Immature natural killer cell (primary cell): ENCODE measurements around the gene SMCO4. TPM values are rescaled to one million over a fixed set of nuclear protein-coding genes. Genes with fewer than 3 reads are reported as not detected.
A peak's percentile ranks its signal among the peaks of the same experiment; 100 is the strongest.

Experiments
- DNase-seq, 3 donors: peaks; one replicate each; pipeline ENCODE4 v3.0.0; 2022; ENCODE audit warnings: mixed read lengths in 1 of 3
- H3K27ac Mint-ChIP-seq, 6 donors: one replicate each; pipeline ENCODE4 v1.8.0; 2020; ENCODE audit warnings: mixed read lengths in 6 of 6, mild to moderate bottlenecking in 5 of 6, inconsistent platforms in 4 of 6, moderate library complexity in 3 of 6
- H3K27me3 Mint-ChIP-seq, 3 donors: one replicate each; pipeline ENCODE4 v1.8.0; 2020 to 2021; ENCODE audit warnings: low read depth in 3 of 3, mild to moderate bottlenecking in 3 of 3, mixed read lengths in 3 of 3, moderate library complexity in 3 of 3, inconsistent platforms in 1 of 3
- H3K36me3 Mint-ChIP-seq, 3 donors: one replicate each; pipeline ENCODE4 v1.8.0; 2020; ENCODE audit warnings: mixed read lengths in 3 of 3, inconsistent platforms in 2 of 3, mild to moderate bottlenecking in 2 of 3
- H3K4me1 Mint-ChIP-seq, 2 donors: one replicate each; pipeline ENCODE4 v1.8.0; 2020; ENCODE audit warnings: inconsistent platforms in 2 of 2, mild to moderate bottlenecking in 2 of 2, mixed read lengths in 2 of 2, moderate library complexity in 1 of 2
- H3K4me3 Mint-ChIP-seq, 5 donors: one replicate each; pipeline ENCODE4 v1.8.0; 2020; ENCODE audit warnings: mild to moderate bottlenecking in 5 of 5, mixed read lengths in 5 of 5, inconsistent platforms in 3 of 5, moderate library complexity in 3 of 5
- H3K9me3 Mint-ChIP-seq, 6 donors: one replicate each; pipeline ENCODE4 v1.8.0; 2020; ENCODE audit warnings: mild to moderate bottlenecking in 6 of 6, mixed read lengths in 6 of 6, inconsistent platforms in 4 of 6, moderate library complexity in 3 of 6
- polyA plus RNA-seq, 3 donors: library from polyadenylated mRNA; unstranded; fragments of 300-500 nt; fragmentation: Illumina TruSeq; gene quantifications; one replicate each; pipeline ENCODE4 v1.2.3, GENCODE V29; 2021

SMCO4 gene
- polyA plus RNA-seq, 3 donors from 2014 or later = 10.2 to 11.1 (median 10.3) TPM

GRCh38 chr11:93517041-93517440, 26.1 kb downstream of the SMCO4 start:
- Mint-ChIP-seq H3K27ac (no peak overlapping the region), H3K4me1 (peaks cover 11 to 22% of the 10 kb centered on the region in 2 donors), H3K9me3 (no peaks in the 10 kb centered on the region), H3K4me3 (no peak overlapping the region), H3K36me3 (no peaks in the 10 kb centered on the region), H3K27me3 (peaks cover 0 to 2% (median 1%) of the 10 kb centered on the region in 3 donors)
- DNase-seq = no peak

- no peak for DNase-seq
- Mint-ChIP-seq H3K27me3 (peaks cover 0 to 2% (median 1%) of the 10 kb centered on the region in 3 donors), H3K9me3 (no peaks in the 10 kb centered on the region), H3K27ac (no peak overlapping the region), H3K4me3 (no peak overlapping the region), H3K36me3 (no peaks in the 10 kb centered on the region), H3K4me1 (peaks cover 1 to 11% of the 10 kb centered on the region in 2 donors)
These were observed 27.7 kb downstream of the SMCO4 start for GRCh38 chr11:93515441-93516025.

- Mint-ChIP-seq H3K4me1 (peaks cover 1 to 6% of the 10 kb centered on the region in 2 donors), H3K4me3 (no peak overlapping the region), H3K27ac (no peak overlapping the region), H3K36me3 (no peaks in the 10 kb centered on the region), H3K27me3 (peaks cover 0 to 2% (median under 1%) of the 10 kb centered on the region in 3 donors), H3K9me3 (no peaks in the 10 kb centered on the region)
- DNase-seq = no peak
These were observed 28.5 kb downstream of the SMCO4 start for GRCh38 chr11:93514712-93515111.

GRCh38 chr11:93513772-93514171, 29.4 kb downstream of the SMCO4 start:
- Mint-ChIP-seq H3K36me3 (no peaks in the 10 kb centered on the region), H3K9me3 (no peaks in the 10 kb centered on the region)

GRCh38 chr11:93512949-93513667, 30.1 kb downstream of the SMCO4 start:
- Mint-ChIP-seq H3K4me3 (no peak overlapping the region), H3K27ac (no peak overlapping the region), H3K27me3 (peaks cover 0 to 2% (median 0%) of the 10 kb centered on the region in 3 donors), H3K9me3 (no peaks in the 10 kb centered on the region), H3K4me1 (peaks cover 1 to 6% of the 10 kb centered on the region in 2 donors), H3K36me3 (peaks cover 0 to 4% (median 0%) of the 10 kb centered on the region in 3 donors)
- DNase-seq = no peak

More at GRCh38 chr11:93513772-93514171, 29.4 kb downstream of the SMCO4 start:
- Mint-ChIP-seq H3K27me3 (peaks cover 0 to 2% (median 0%) of the 10 kb centered on the region in 3 donors), H3K4me3 (no peak overlapping the region), H3K27ac (no peak overlapping the region), H3K4me1 (peaks cover 1 to 6% of the 10 kb centered on the region in 2 donors)
- no peak for DNase-seq

- no peaks in the 10 kb centered on the region for H3K9me3 Mint-ChIP-seq
- H3K36me3 Mint-ChIP-seq = peaks cover 0 to 4% (median 0%) of the 10 kb centered on the region in 3 donors
- DNase-seq = no peak
- H3K4me3 Mint-ChIP-seq = no peak overlapping the region
- no peak overlapping the region for H3K27ac Mint-ChIP-seq
- H3K27me3 Mint-ChIP-seq = peaks cover 0 to 2% (median 0%) of the 10 kb centered on the region in 3 donors
- H3K4me1 Mint-ChIP-seq = peaks cover 1 to 6% of the 10 kb centered on the region in 2 donors
These were observed 31.1 kb downstream of the SMCO4 start for GRCh38 chr11:93512073-93512475.

GRCh38 chr11:93510196-93510873, 32.9 kb downstream of the SMCO4 start:
- no peak for DNase-seq
- Mint-ChIP-seq H3K27me3 (peaks cover 0 to 2% (median 0%) of the 10 kb centered on the region in 3 donors), H3K36me3 (peaks cover 0 to 4% (median 0%) of the 10 kb centered on the region in 3 donors), H3K27ac (no peak overlapping the region), H3K4me3 (no peak overlapping the region), H3K4me1 (peaks cover 3 to 12% of the 10 kb centered on the region in 2 donors), H3K9me3 (no peaks in the 10 kb centered on the region)

GRCh38 chr11:93507517-93507916, 35.7 kb downstream of the SMCO4 start:
- no peaks in the 10 kb centered on the region for H3K9me3 Mint-ChIP-seq
- H3K36me3 Mint-ChIP-seq = peaks cover 0 to 4% (median 0%) of the 10 kb centered on the region in 3 donors
- DNase-seq = no peak
- H3K27ac Mint-ChIP-seq = no peak overlapping the region
- H3K27me3 Mint-ChIP-seq = no peaks in the 10 kb centered on the region
- H3K4me1 Mint-ChIP-seq = peaks cover 13 to 27% of the 10 kb centered on the region in 2 donors
- H3K4me3 Mint-ChIP-seq = no peak overlapping the region

- Mint-ChIP-seq H3K4me3 (no peak overlapping the region), H3K27ac (peak overlapping the region in 1 of 6 donors; percentile 1), H3K9me3 (no peaks in the 10 kb centered on the region), H3K4me1 (peaks cover 13 to 24% of the 10 kb centered on the region in 2 donors), H3K36me3 (peaks cover 0 to 4% (median 0%) of the 10 kb centered on the region in 3 donors), H3K27me3 (no peaks in the 10 kb centered on the region)
- DNase-seq = no peak
These were observed 37.5 kb downstream of the SMCO4 start for GRCh38 chr11:93505703-93506102.

- H3K27ac Mint-ChIP-seq = peak overlapping the region in 5 of 6 donors; percentile 1 to 75 (median 66)
- H3K36me3 Mint-ChIP-seq = peaks cover 0 to 4% (median 0%) of the 10 kb centered on the region in 3 donors
- DNase-seq = no peak
- peaks cover 11 to 21% of the 10 kb centered on the region in 2 donors for H3K4me1 Mint-ChIP-seq
- peak overlapping the region in 2 of 5 donors; percentile 36 to 41 for H3K4me3 Mint-ChIP-seq
- H3K27me3 Mint-ChIP-seq = no peaks in the 10 kb centered on the region
- H3K9me3 Mint-ChIP-seq = no peaks in the 10 kb centered on the region
These were observed 38.8 kb downstream of the SMCO4 start for GRCh38 chr11:93504110-93505095.

- H3K4me1 Mint-ChIP-seq = peaks cover 11 to 21% of the 10 kb centered on the region in 2 donors
- no peak overlapping the region for H3K4me3 Mint-ChIP-seq
- H3K27ac Mint-ChIP-seq = no peak overlapping the region
- no peaks in the 10 kb centered on the region for H3K9me3 Mint-ChIP-seq
- DNase-seq = no peak
- no peaks in the 10 kb centered on the region for H3K27me3 Mint-ChIP-seq
- H3K36me3 Mint-ChIP-seq = no peaks in the 10 kb centered on the region
These were observed 41.3 kb downstream of the SMCO4 start for GRCh38 chr11:93501856-93502255.

GRCh38 chr11:93500759-93501158, 42.4 kb downstream of the SMCO4 start:
- Mint-ChIP-seq H3K36me3 (peaks cover 0 to 3% (median 0%) of the 10 kb centered on the region in 3 donors), H3K9me3 (no peaks in the 10 kb centered on the region)

GRCh38 chr11:93498641-93499040, 44.5 kb downstream of the SMCO4 start:
- H3K27ac Mint-ChIP-seq = no peak overlapping the region
- no peak overlapping the region for H3K4me3 Mint-ChIP-seq
- DNase-seq = no peak
- H3K4me1 Mint-ChIP-seq = no peaks in the 10 kb centered on the region
- H3K27me3 Mint-ChIP-seq = no peaks in the 10 kb centered on the region
- H3K36me3 Mint-ChIP-seq = peaks cover 0 to 4% (median 0%) of the 10 kb centered on the region in 3 donors
- no peaks in the 10 kb centered on the region for H3K9me3 Mint-ChIP-seq

More at GRCh38 chr11:93500759-93501158, 42.4 kb downstream of the SMCO4 start:
- Mint-ChIP-seq H3K4me1 (peaks cover 11 to 18% of the 10 kb centered on the region in 2 donors), H3K27me3 (no peaks in the 10 kb centered on the region), H3K27ac (no peak overlapping the region), H3K4me3 (no peak overlapping the region)
- no peak for DNase-seq
